Measurements from ENCODE around the gene DLGAP4.

DLGAP4 gene

DNA sequence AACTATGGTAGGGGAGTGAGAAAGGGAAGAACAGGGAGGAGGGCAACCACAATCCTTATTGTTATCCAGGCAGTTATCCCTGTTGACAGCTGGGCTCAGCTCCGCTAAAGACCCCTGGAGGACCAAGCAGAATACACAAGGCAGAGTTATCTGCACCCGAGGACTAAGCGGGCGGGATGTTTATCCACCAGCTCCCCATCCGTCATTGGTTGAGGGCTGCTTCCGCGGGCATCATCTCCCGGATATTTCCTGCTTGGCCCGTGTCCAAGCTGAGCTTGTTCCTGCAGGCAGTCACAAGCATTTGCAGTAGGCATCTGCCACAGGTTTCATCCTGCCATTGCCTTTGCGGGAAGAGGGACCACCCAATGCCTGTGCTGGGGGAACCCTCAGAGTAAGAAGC is 102.1 kb downstream of the DLGAP4 start:
- DNase-seq (ENCODE audit: low spot score), result no peak

DNA sequence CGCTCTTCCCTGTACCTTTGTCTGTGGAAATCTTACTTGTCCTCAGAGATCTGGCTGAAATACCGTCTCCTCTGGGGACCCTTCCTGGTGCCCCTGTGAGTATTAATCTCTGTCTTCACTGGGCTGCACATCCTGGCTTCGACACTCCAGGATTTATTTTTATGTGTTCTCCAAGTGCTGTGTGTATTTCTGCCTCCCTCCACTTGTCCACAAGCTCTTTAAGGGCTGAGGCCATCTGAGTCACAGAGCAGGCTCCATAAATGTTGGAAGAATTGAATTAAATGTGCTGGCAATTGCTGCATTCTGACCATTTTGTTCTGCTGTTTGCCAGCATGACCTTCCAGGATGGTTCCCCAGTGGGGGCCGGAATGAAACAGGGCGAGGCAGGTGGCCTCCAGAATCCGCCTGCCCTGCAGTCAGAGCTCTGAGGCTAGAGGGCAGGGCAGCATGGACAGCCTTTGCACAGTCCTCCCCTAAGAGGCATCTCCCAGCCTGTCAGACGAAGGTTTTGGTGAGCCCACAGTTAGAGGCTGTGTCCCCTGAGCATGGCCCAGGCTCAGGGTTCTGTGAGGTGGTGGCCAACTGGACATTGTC is 105.8 kb downstream of the DLGAP4 start:
- no peak for DNase-seq (ENCODE audit: low spot score)

DNA sequence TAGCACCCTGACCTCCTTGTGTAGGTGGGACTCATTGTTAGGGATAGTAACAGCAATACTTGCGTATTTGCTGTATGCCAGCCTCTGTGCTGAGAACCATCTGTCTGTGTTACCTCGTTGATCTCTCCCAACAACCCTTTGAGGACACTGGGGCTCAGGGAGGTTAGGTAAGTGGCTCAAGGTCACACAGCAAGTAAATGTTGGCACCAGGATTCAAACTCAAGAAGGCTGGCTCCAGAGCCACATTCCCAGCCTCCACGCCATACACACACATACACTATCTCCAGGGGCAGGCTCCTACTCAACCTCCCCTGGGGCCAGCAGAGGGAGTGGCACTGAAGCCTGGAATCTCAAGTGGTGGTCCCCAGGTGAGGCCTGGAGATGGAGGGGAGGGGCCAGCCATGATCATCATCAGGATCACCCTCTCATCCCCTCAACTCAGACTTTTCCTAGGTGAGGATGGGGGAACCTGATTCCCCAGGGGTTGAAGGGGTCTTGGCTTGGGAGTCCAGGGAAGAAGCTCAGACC is 109.4 kb downstream of the DLGAP4 start:
- no peak for DNase-seq (ENCODE audit: low spot score)

DNA sequence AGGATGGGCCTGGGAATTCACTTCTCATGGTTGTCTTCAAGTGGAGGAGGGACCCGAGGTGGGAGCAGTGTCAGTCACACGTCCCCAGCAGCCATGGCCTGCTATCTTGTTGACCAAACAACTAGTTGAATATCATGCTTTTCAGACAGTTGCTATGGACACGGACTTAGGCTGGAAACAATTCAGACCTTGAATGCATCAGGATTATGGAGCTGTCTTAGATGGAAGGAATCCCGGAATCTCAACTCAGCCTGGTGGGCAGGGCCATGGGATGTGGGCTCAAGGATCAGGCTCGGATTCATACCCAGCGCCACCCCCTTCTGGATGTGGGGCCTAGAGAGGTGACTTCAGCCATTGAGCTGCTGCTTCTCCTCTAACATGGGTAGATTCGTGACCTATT is 112.6 kb downstream of the DLGAP4 start:
- DNase-seq (ENCODE audit: low spot score), result no peak

DNA sequence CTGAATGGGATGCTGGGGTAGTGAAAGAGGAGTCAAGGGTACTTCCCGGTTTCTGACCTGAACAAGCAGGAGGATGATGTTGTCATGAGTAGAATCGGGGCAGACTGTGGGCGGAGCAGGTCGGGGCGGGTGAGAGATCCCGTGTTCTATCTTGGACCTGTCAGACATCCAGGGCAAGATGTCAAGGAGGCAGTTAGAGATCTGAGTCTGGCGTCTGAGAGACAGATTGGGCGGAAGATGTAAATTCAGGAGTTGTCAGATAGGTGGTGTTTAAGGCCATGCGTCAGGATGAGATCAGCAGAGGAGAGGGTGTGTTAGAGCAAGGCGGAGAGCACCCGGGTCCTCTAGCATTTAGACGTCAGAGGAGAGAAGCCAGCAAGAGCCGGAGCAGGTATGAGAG is 115.5 kb downstream of the DLGAP4 start:
- no peak for DNase-seq (ENCODE audit: low spot score)

DNA sequence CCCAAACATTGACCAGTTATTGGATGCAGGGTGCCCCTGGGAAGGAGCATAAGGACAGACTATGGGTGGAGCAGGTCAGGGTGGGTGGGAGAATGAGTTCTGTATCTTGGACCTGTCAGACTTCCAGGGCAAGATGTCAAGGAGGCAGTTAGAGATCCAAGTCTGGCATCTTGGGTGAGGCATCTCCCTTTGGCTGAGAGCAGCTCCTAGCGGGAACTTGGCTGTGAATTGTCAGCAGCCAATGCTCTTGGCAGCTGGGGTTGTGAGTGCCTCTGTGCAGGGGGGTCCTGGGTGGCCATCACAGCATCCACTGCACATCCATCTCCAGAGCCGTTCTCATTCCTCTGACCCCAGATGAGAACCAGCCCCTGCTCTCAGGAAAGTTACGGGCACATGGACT is 118.2 kb downstream of the DLGAP4 start:
- no peak for DNase-seq (ENCODE audit: low spot score)

DNA sequence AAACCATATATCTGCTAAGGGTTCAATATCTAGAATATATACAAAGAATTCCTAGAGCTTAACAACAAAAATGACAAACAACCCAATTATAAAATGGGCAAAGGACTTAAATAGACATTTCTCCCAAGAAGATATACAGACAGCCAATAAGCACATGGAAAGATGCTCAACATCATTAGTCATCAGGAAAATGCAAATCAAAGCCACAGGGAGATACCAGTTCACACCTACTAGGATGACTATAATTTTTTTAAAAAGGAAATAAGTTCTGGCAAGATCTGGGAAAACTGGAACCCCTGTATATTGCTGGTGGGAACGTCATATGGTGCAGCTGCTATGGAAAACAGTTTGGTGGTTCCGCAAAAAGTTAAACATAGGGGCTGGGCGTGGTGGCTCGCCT is 119.0 kb downstream of the DLGAP4 start:
- no peak for DNase-seq (ENCODE audit: low spot score)

DNA sequence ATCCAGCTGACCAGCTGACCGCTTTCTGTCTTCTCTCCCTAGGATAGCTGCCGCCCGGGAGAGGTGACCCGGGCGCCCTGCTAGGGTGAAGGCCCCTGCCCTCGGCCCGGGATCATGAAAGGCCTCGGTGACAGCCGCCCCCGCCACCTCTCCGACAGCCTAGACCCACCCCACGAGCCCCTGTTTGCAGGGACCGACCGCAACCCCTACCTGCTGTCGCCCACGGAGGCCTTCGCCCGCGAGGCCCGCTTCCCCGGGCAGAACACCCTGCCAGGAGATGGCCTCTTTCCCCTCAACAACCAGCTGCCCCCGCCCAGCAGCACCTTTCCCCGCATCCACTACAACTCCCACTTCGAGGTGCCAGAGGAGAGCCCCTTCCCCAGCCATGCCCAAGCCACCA is 125.5 kb downstream of the DLGAP4 start:
- DNase-seq (ENCODE audit: low spot score), result no peak

DNA sequence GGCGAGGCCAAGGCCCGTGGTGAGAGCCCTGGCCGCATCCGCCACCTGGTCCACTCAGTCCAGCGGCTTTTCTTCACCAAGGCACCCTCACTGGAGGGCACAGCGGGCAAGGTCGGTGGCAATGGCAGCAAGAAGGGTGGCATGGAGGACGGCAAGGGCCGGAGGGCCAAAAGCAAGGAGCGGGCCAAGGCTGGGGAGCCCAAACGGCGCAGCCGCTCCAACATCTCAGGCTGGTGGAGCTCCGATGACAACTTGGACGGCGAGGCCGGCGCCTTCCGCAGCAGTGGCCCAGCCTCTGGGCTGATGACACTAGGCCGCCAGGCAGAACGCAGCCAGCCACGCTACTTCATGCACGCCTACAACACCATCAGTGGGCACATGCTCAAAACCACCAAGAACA is 126.0 kb downstream of the DLGAP4 start:
- no peak for DNase-seq (ENCODE audit: low spot score)

DNA sequence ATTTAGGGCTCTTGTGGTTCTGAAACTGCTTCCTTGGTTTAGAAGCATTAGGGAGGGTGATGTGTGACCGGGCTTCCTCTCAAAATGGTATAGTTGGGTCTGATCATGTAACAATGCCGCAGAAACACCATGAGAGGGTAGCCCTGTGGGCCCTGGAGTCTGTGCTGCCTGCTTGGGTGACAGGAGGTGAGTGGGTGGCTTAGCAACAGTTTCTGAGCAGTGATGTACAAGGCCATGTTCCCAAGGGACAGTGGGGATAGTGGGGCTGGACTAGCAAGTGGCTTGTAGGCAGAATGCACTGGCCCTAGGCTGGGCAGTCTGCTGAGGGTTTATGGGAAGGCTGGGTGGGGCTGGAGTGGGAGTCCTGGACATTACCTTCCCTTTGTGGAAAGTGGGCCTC is 128.2 kb downstream of the DLGAP4 start:
- DNase-seq (ENCODE audit: low spot score), result no peak

DNA sequence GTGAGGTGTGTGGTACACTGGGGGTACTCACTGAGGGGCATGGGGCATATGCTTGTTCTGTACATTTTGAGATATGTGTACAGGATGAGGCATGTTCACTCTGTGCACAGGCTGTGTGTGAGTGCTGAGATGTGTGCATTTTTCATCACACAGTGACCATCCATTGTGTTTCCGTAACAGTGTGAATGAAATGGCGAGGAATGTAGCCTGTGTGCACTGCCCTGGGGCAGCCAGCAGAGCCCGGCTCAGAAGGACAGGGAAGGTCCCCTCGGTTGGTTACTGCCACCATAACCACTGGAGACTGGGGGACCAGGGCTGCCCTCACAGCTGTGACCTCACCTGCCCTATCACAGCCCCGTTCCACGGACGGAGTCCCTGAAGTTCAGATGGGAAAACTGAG is 129.0 kb downstream of the DLGAP4 start:
- no peak for DNase-seq (ENCODE audit: low spot score)

DNA sequence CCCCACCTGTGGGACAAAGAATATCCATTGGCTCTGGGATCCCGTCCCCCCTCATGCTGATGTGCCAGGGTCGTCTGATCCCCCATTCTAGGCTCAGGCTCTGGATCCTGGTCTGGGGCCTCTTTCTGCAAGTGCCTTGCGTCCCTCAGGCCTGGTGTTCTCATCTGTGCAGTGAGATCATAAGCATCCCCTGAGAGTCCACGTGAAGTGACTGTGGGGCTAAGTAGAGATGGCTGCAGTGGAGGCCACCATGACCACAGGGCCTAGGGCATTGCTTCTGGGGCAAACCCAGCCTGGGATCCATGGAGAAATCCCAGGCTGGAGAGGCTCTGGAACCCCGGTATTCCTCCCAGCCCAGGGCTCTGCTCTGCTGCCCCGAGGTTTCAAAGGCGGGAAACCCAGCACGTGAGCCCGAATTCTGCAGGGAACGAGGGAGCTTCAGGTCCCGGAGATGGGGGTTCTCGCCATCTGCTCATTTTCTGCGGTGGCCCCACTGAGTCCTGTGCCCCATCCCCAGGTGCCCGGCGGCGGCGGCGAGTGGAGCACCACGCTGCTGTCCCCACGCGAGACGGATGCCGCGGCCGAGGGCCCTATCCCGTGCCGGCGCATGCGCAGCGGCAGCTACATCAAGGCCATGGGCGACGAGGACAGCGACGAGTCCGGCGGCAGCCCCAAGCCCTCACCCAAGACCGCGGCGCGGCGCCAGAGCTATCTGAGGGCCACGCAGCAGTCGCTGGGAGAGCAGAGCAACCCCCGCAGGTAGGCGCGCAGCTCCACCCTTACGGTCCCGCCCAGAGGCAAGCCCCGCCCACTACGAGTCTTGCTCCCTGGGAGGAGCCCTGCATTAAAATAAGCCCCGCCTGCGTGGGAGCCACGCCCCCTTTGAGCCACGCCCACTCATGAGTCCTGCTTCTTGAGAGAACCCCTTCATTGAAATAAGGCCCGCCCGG is 129.7 kb downstream of the DLGAP4 start:
- peak; percentile 81 for DNase-seq (ENCODE audit: low spot score)

DNA sequence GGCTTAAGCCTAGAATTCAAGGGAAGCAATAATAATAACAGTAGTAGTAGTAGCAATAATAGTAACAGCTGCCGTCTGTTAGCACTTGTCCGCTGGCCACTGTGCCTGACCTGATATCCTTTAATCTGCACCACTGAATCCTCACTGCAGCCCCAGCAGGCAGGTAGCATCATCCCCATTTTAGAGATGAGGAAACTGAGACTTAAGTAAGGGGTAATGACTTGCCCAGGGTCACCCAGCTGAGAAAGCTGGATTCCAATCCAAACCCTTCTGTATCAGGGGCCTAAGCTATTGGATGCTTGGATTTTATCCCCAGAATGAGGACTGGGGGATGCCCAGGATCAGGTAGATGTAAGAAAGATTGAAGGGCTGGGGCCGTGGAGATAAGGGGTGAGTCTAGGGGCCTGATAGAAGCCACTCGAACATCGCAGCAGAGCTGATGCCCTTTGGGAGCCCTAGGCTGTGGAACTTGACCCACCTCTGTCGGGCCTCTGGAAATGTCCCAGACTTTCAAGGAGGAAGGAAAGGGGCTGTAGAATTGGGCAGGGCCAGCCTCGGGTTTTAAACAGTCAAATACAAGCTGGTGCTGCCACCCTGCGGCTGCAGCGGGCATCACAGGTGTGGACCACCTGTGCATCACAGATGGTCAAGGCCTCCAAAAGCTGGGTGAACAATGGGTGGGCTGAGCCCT is 133.0 kb downstream of the DLGAP4 start:
- DNase-seq (ENCODE audit: low spot score), result peak; percentile 68

DNA sequence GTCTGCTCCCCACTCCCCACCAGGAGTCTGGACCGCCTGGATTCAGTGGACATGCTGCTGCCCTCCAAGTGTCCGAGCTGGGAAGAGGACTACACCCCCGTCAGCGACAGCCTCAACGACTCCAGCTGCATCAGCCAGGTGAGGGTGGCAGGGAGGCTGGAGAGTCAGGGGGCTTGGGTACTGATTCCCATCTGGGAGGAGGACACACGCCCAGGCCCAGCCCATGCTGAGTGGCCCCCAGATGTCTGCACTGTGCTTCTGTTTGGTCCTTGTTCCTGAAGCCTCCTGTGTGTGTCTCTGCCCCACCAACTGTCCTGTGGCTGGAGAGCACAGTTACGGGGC is 133.6 kb downstream of the DLGAP4 start:
- DNase-seq (ENCODE audit: low spot score), result no peak

DNA sequence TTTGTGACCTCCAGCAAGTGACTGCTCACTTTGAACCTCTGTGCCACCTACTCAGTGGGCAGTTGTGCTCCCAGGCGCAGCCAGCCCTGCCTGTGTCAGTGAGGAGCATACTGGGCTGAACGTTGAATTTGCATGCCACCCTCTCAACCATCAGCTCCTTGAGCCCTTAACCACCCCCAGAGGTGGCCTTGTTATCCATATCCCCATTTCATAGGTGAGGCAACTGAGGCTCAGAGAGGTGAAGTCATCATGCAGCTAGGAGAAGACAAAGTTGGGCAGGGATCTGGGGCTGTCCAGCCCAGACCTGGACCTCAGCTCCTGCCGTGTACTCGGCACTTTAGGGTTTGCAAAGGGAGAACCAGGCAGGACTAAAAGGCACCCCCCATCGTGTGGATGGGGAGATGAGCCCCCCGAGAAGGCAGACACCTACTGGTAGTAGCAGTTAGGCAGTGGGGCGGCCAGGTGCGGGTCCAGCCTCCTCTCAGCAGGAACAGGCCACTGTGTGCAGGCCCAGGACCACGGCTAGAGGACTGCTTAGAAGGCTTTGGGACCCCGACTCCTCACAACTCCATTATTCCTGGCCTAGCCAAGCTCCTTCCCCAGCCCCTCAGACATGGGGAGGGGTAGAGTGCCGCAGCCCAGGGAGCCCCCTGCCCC is 134.4 kb downstream of the DLGAP4 start:
- no peak for DNase-seq (ENCODE audit: low spot score)

DNA sequence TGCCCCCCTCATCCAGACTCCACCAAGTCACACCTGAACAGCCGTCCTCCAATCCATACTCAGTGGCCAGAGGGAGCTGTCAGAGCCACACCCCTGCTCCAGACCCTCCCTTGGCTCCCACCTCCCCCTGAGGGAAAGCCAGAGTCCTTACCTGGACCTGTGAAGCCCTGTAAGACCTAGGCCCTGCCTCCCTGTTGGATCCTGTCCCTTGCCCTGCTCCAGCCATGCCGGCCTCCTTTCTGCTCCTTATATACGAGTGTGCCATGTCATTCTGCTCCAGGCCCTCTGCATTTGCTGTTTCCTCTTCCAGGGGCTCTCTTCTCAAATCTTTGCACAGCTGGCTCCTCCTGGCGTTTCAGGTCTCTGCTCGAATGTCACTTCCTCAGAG is 134.9 kb downstream of the DLGAP4 start:
- no peak for DNase-seq (ENCODE audit: low spot score)

DNA sequence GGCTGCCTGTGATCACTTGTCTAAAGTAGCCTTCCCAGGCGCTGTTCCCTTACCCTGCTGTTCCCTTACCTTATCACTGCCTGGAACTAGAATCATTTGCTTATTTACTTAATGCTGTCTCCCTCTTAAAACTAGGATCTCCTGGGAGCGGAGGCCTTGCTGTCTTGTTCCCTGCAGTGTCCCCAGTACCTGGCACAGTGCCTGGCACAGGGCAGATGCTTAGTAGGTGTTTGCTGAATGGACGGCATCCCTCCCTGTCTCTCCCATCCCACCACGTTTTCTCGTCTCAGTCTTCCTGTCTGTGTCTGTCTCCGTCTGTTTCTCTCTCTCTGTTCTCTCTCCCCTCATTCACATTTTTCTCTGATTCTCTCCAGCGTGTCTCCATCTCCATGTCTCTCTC is 135.3 kb downstream of the DLGAP4 start:
- DNase-seq (ENCODE audit: low spot score), result no peak

DNA sequence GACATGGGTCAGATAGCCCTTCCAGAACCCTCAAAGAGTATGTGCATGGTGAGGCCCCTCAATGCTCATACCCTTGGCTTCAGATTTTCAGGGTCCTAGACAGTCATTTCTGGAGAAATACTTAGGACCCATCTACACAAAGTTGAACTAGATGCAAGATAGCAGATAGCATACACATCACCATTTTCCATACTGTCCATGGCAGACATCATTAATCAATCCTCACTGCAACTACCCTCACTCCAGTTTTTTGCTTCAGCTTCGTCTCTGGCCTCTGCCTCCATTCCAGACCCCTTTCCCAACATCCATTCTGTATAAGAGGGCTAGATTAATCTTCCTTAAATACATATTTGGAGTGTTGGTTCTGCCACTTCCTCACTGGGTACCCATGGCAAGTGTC is 139.7 kb downstream of the DLGAP4 start:
- no peak for DNase-seq (ENCODE audit: low spot score)

DNA sequence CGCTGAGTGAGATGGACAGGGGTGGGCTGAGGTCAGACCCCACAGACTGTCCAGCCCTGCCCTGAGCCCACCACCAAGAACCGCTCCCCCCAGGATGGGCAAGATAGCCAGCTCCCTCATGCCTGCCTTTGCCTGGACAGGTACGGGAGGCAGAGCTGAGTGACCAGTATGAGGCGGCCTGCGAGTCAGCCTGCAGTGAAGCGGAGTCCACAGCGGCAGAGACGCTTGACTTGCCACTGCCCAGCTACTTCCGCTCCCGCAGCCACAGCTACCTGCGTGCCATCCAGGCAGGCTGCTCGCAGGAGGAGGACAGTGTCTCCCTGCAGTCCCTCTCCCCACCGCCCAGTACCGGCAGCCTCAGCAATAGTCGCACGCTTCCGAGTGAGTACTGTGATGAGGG is 140.4 kb downstream of the DLGAP4 start:
- no peak for DNase-seq (ENCODE audit: low spot score)

DNA sequence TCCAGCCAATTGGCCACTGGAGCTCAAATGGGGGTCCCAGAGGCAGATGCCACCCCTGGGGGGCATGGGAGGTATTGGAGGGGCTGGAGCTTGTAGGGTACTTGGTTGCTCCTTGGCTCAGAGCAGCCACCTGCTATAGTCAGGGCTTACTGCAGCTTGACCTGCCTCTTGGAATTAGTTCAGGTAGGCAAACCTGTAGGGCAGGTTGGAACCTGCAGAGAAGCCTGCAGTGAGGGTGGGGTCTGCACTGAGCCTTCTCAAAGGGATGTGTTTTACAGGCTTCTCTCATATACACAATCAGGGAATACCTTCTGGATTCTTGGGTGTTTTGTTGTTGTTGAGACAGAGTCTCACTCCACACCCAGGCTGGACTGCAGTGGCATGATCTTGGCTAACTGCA is 141.0 kb downstream of the DLGAP4 start:
- DNase-seq (ENCODE audit: low spot score), result no peak

DNA sequence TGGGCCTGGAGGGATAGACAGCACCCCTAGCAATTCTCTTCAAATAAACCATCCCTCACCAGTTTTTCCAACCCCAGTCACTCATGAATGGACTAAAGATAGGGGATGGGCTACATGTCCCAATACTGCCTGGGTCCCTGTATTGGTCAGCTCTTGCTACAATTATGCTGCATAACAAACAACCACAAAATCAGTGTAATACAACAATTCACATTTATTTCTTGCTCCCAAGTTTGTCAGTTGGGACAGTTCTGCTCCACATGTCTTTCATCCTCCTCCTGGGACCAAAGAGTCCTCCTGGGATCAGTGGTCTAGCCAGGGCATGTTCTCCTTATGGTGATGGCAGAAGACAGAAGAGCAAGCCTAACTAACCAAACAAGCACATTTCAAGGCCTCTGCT is 143.5 kb downstream of the DLGAP4 start:
- DNase-seq (ENCODE audit: low spot score), result no peak

DNA sequence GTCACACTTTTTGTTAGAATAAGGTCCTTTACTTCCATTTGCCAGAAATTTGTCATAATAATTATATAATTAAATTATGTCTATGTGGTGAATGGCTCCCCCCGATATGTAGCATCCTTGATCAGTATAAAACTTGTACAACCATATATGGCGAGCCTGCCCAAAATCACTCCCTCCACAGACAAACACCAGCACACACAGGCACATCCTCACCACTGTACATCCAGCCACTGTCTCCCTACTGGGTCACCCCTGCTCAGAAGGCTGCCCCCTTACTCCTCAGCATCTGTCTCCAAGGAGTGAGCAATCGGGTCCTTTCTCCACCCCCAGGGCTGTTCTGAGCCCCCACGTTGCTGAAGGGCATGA is 148.2 kb downstream of the DLGAP4 start:
- DNase-seq (ENCODE audit: low spot score), result no peak

All from activated CD4-positive, alpha-beta T cell treated with anti-CD3 and anti-CD28 coated beads, Interleukin-2, Interleukin-4, amounts not matched to agents 100 ng/mL and 50 ng/mL, durations not matched to agents 16 hours and 8 hours (primary cell).